ENCODE data around the gene PMM1.
"Not testable (repeated sequence)": the region's sequence is repeated elsewhere in the genome, so short reads cannot be mapped to it uniquely, and the experiment has no call there.

DNA sequence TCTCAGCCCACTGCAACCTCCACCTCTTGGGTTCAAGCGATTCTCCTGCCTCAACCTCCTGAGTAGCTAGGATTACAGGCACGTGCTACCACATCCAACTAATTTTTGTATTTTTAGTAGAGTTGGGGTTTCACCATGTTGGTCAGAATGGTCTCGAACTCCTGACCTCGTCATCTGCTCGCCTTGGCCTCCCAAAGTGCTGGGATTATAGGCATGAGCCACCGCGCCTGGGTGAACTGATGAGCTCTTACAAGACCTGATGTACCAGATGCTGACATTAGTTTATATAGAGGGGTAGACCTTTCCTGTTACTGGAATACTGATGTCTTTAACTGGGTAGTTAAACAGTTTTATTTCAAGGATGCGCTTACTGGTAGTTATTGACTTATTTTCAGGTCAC lies 45.0 kb upstream of the PMM1 start:
- TF ChIP-seq, protein P1, sequence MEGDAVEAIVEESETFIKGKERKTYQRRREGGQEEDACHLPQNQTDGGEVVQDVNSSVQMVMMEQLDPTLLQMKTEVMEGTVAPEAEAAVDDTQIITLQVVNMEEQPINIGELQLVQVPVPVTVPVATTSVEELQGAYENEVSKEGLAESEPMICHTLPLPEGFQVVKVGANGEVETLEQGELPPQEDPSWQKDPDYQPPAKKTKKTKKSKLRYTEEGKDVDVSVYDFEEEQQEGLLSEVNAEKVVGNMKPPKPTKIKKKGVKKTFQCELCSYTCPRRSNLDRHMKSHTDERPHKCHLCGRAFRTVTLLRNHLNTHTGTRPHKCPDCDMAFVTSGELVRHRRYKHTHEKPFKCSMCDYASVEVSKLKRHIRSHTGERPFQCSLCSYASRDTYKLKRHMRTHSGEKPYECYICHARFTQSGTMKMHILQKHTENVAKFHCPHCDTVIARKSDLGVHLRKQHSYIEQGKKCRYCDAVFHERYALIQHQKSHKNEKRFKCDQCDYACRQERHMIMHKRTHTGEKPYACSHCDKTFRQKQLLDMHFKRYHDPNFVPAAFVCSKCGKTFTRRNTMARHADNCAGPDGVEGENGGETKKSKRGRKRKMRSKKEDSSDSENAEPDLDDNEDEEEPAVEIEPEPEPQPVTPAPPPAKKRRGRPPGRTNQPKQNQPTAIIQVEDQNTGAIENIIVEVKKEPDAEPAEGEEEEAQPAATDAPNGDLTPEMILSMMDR (conservative IDR thresholded peaks at IDR 0.05; ENCODE audit: low read length), result not testable (repeated sequence)
- TF ChIP-seq EZH2phosphoT487 (IDR thresholded peaks at IDR 0.05; ENCODE audit: borderline replicate concordance, low read depth, low read length), result not testable (repeated sequence)

All from OCI-LY7 (cell line).